ENCODE measurements around the gene TEX9.
A peak's percentile ranks its signal among the peaks of the same experiment; 100 is the strongest.
"Not testable (repeated sequence)": the region's sequence is repeated elsewhere in the genome, so short reads cannot be mapped to it uniquely, and the experiment has no call there.

Gene TEX9

GRCh38 chr15:56365075-56365711 lies at the start of gene TEX9:
Gene TEX9, plus strand, starts transcription at chr15:56365426. Its CDS starts 25 bp downstream, at chr15:56365451.
- peak; percentile 91 for DNase-seq (ENCODE audit: low spot score)

- not testable (repeated sequence) for DNase-seq (ENCODE audit: low spot score)
Measured at GRCh38 chr15:56316561-56316960, 48.7 kb upstream of the TEX9 start.

GRCh38 chr15:56320316-56320715 lies 44.9 kb upstream of the TEX9 start:
- DNase-seq (ENCODE audit: low spot score): no peak

- no peak for DNase-seq (ENCODE audit: low spot score)
Measured at GRCh38 chr15:56320861-56321260, 44.4 kb upstream of the TEX9 start.

GRCh38 chr15:56322444-56322843 lies 42.8 kb upstream of the TEX9 start:
- no peak for DNase-seq (ENCODE audit: low spot score)

GRCh38 chr15:56323435-56323834 lies 41.8 kb upstream of the TEX9 start:
- no peak for DNase-seq (ENCODE audit: low spot score)

GRCh38 chr15:56325186-56325585 lies 40.0 kb upstream of the TEX9 start:
- no peak for DNase-seq (ENCODE audit: low spot score)

- no peak for DNase-seq (ENCODE audit: low spot score)
Measured at GRCh38 chr15:56327721-56328502, 37.3 kb upstream of the TEX9 start.

- no peak for DNase-seq (ENCODE audit: low spot score)
Measured at GRCh38 chr15:56337084-56337725, 28.0 kb upstream of the TEX9 start.

GRCh38 chr15:56339594-56339993 lies 25.6 kb upstream of the TEX9 start:
- no peak for DNase-seq (ENCODE audit: low spot score)

GRCh38 chr15:56341201-56341600 lies 24.0 kb upstream of the TEX9 start:
- DNase-seq (ENCODE audit: low spot score): no peak

GRCh38 chr15:56342653-56343052 lies 22.6 kb upstream of the TEX9 start:
- DNase-seq (ENCODE audit: low spot score): no peak

- DNase-seq (ENCODE audit: low spot score): no peak
Measured at GRCh38 chr15:56343879-56344278, 21.3 kb upstream of the TEX9 start.

- no peak for DNase-seq (ENCODE audit: low spot score)
Measured at GRCh38 chr15:56344336-56344735, 20.9 kb upstream of the TEX9 start.

- DNase-seq (ENCODE audit: low spot score): no peak
Measured at GRCh38 chr15:56346414-56346813, 18.8 kb upstream of the TEX9 start.

- DNase-seq (ENCODE audit: low spot score): no peak
Measured at GRCh38 chr15:56349554-56349953, 15.7 kb upstream of the TEX9 start.

GRCh38 chr15:56351353-56351752 lies 13.9 kb upstream of the TEX9 start:
- DNase-seq (ENCODE audit: low spot score): no peak

- DNase-seq (ENCODE audit: low spot score): no peak
Measured at GRCh38 chr15:56351957-56352506, 13.2 kb upstream of the TEX9 start.

- no peak for DNase-seq (ENCODE audit: low spot score)
Measured at GRCh38 chr15:56353119-56353518, 12.1 kb upstream of the TEX9 start.

- DNase-seq (ENCODE audit: low spot score): no peak
Measured at GRCh38 chr15:56353740-56354139, 11.5 kb upstream of the TEX9 start.

GRCh38 chr15:56356616-56357015 lies 8.6 kb upstream of the TEX9 start:
- no peak for DNase-seq (ENCODE audit: low spot score)

- DNase-seq (ENCODE audit: low spot score): no peak
Measured at GRCh38 chr15:56358604-56359003, 6.6 kb upstream of the TEX9 start.

- no peak for DNase-seq (ENCODE audit: low spot score)
Measured at GRCh38 chr15:56361987-56362386, 3.2 kb upstream of the TEX9 start.
